ENCODE data around the gene ADAMTS14.

ADAMTS14 gene

DNA sequence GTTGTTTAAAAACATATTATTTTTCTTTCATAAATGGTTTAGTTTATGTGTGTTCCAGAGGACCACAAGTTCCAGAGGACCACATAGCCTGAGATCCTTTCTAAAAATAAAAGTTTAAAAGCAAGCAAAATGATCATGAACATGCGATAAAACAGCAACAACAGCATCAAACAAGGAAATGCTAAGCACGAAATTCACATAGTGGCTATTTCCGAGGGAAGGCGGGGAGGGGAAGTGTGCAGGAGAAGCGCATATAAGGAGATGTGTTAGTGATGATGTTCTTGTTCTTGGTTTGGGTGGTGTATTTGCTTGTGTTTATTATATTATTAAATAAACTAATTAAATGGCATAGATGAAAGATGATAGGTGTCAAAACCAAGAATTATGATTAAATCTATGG lies 111.7 kb downstream of the ADAMTS14 start:
- no peak for DNase-seq (ENCODE audit: low read depth)

DNA sequence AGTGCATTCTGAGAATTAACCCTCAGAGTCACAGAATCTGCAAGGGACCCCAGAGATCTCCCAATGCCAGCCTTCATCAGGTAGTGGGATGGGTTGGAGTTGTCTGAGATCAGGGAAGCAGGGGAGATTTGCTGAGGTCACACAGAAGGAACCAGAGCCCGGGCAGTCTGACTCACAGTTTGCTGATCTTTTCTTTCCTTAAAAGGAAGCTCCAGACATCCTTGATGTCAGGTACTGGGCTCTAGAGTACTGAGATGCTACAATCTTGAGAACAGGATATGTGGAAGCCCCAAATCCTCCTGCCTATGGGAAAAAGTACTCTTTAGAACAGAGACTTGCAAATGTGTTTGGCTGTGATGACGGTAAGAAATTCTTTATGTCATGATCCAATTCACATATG lies 112.2 kb downstream of the ADAMTS14 start:
- DNase-seq (ENCODE audit: low read depth) = no peak

DNA sequence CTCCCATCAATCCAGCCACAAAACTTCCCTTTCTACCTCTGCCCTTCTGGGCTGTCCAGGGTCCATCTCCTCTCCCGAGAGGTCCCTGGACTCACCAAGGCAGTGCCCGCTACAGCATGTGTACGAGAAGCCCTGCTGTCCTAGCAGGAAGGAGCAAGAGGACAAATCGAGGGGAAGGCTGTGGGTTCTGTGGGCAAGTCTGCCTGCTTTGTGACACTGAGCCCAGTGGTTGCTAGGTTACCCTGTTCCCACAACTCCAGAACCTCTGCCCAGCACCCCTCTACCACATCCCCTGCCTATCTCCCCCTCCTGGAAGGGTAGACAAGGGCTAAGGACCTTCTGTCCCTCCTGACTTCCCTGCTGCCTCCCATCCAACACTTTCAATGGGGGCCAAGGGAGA lies 112.9 kb downstream of the ADAMTS14 start, which contains the start of gene TBATA:
TSS of gene TBATA (minus strand) at position 188 of the 400 bp plus-strand sequence. CDS start 1,998 bp downstream, outside the sequence.
- no peak for DNase-seq (ENCODE audit: low read depth)

DNA sequence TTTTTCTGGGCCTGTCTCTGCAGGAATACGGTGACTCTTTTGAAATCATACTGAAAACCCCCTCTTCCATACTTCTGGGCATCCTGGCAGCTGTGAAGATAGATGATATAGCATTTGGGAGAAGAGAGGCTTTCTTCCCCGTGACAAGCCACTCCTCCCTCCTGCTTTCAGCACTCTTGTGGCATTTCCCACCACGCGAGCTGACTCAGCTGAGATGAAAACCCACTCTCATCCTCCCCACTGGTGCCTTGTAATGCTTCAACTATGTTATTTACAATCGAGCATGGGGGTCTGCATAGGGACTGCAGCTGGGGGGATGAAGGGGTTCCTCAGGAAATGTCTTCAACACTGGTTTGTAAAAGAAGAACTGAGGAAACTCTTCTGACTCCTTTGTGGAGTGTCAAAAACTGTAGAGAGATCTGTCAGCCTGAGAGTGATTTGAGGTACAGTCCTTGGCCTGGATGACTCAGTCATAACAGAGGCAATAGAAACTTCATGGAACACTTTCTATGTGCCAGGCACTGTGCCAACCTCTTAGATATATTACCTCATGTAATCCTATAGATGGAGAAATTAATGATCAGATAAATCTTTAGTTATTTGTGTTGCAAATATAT lies 114.6 kb downstream of the ADAMTS14 start:
- no peak for DNase-seq (ENCODE audit: low read depth)

DNA sequence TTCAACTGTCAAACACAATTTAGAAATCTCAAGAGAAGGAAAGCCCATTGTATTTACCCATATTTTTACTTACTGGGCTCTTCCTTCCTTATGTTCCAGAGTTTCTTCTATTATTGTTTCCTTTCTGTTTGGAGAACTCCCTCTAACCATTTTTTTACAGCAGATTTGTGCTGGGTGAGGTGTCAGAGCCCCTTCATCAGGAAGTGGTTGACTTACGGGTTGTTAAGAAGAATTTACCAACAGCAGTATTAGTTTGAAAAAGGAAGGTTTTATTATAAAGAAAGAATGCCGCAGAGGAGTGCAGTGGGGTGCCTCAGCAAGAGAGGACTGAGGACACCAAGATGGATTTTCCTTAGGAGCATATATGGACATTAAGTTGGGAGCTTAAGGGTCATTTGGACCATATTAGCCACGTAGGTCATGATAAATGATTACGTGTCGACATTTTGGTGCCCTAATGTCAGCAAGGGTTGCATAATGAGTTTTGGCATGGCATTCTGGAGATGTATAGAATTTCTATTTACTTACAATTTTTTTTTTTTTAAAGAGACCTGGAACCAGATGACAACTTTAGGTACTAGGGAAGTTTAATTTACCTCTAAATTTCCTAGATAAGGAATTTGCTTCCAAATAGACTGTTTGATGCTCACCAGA lies 119.2 kb downstream of the ADAMTS14 start:
- DNase-seq (ENCODE audit: low read depth) = no peak

DNA sequence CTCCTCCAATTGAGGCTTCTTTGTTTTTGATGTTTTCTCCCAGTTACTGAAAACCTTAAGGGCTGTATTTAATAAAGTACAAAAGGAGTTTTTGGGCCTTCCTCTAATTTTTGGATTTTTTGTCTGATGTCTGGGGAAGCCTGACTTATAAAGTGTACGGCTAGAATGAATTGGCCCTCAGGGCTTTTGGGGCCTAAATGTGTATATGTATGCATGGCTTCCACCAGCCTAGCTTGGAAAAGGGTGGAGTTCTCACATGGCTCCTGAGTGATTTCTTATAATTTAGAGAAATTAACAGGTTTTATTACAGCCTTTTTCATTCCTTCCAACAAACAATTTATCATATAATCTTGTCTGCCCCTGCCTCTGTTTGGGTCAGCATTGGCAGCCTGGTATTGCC lies 123.3 kb downstream of the ADAMTS14 start:
- DNase-seq (ENCODE audit: low read depth) = no peak

DNA sequence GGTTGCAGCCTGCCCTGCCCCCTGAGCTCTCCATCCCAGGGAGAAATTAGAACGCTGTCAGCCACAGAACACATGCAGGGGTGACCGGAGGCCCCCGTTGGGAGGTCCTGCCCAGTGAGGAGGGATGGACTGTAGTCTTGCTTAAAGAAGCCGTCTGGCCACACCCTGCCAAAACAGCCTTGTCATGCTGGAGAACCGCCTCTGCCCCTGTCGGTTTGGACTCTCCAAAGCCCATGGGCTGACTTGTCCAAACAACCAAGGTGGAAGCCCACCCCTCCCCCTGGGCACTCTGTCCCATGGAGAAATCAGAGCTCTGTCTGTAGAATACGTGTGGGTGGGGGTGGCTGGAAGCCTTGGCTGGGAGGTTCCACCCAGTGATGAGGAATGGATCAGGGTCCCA lies 125.5 kb downstream of the ADAMTS14 start:
- no peak for DNase-seq (ENCODE audit: low read depth)

DNA sequence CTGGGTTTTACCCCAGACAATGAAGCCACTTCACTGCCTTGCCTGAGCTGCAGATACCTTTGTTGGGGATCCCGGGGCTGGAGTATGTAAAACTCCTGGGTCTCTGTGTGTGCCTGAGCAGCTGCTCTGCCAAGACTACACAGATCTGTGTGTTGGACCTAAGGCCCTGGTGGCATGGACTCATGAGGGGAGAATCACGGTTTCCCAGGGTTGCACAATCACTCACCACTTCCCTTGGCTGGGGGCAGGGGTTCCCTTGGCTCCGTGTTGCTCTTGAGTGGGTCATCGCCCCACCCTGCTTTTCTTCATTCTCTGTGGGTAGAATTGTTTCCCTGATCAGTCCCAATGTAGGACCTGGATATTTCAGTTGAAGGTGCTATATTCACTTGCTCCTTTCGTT lies 126.8 kb downstream of the ADAMTS14 start:
- no peak for DNase-seq (ENCODE audit: low read depth)

DNA sequence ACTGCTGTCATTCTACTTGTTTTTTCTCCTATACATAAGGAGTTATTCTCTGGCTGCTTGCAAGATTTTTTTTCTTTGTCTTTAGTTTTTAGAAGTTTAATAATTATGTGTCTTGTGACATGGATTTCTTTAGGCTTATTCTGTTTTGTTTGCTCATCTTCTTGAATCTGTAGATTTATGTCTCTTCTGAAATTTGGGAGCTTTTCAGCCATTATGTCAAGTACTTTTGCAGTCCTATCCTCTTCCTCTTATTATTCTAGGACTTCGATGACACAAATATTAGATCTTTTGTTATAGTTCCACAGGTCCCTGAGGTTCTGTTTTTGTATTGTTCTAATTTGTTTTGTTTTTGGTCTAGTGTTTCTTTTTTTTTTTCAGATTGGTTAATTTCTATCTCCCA lies 129.5 kb downstream of the ADAMTS14 start:
- no peak for DNase-seq (ENCODE audit: low read depth)

DNA sequence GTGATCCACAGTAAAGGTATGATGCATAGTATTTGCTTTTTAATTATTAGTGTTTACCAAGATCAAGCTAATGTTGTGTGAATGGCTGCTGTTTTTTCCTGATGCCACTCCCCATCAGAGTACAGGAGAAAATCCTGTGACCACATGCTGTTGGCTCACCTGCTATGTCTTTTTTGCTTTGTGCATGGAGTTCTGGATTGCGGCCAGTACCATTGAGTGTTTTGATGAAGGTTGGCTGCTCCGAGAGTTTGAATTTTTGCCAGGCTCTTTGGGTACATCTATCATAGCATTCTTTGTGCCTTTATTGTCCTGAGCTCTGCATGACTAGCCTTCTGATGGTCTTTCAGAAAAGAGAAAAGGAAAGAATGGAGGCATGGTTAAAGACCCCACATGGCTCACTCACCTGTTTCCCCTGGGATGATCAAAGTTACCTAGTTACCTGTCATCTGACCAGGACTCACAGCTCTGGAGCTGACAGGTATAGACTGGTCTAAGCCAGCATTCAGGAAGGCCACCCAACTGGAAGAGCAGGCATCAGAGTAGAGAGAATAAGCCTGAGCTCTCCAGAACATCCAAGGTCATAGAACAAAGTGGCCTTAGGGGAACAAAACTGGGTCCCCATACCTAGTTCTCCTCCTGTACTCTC lies 131.6 kb downstream of the ADAMTS14 start:
- no peak for DNase-seq (ENCODE audit: low read depth)

DNA sequence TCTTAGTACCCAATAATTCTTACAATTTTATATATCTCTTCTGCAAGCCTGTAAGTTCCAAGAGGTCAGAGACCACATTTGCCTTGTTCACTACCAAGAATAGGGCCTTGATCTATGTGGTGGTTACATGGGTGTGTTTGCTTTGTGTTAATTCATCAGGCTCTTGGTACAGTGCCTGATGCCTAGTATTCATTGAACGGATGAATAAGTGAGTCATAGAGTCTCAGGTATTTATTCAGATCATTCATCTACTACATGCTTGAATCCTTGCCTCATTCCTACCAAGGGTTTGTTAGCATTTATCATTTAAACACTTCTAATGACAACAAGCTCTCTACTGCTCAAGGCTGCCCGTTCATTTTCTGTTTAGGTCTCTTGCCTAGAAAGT lies 132.1 kb downstream of the ADAMTS14 start:
- DNase-seq (ENCODE audit: low read depth) = no peak

DNA sequence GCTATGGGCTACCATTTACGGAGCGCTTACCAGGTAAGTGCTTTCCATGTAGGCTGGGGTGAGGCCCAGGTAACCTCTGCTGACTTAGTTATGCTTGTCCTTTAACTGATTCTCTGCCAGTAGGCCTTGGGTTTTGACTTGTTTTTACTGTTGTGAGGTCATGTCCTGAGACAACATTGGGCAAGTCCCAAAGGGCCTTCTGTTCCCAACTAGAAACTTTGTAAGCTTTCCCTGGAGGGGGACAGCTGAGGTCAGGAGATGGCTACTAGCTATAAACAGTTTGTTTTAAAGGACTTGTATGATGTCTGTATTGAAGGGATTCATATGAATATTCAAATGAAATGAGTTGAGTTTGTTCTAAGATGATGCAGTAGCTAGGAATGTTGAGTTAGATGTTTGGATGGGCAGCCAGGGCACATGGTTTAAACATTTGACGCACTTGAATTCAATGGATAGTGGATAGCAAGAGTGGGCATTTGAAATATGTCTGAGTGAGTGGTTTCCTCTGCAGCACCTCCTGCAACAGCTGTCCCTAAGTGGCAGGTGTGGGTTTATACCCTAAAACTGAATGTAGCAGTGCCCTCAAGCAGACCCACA lies 133.4 kb downstream of the ADAMTS14 start:
- DNase-seq (ENCODE audit: low read depth) = no peak

DNA sequence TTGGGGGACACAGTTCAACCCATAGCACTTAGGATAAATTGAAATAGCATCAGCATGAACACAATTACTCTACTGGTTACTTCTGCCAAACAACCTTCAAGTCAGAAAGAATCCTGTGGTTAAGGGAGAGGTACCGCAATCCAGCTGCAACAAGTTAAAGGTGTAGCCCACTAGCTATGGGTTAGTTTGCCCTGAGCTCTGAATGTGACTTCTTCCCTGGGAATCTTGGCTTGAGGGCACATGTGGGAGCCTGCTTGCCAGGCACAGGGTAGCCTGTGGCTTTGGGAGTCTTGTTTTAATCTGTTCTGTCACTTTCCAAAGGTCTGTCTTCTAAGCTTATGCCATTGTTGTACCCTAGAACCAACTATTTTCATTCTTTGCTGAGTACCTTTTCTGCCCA lies 134.5 kb downstream of the ADAMTS14 start:
- no peak for DNase-seq (ENCODE audit: low read depth)

DNA sequence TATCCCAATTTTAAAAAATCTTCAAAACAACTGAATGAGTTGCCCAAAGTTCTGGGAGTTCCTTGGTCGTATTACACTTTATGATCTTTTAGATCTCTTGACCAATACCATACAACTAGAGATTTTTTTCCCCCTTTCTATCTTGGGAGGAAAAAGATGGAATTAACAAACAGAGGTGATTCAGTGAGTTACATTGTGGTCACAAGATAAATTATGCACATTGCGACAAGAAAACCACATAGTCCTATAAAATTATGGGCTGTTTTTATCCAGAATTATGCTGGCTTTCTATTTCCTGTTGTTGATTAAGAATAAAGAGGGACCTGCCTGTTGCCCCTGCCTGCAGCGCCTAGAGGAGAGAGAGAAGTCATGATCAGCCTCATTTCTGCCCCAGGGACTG lies 135.2 kb downstream of the ADAMTS14 start:
- DNase-seq (ENCODE audit: low read depth) = no peak

DNA sequence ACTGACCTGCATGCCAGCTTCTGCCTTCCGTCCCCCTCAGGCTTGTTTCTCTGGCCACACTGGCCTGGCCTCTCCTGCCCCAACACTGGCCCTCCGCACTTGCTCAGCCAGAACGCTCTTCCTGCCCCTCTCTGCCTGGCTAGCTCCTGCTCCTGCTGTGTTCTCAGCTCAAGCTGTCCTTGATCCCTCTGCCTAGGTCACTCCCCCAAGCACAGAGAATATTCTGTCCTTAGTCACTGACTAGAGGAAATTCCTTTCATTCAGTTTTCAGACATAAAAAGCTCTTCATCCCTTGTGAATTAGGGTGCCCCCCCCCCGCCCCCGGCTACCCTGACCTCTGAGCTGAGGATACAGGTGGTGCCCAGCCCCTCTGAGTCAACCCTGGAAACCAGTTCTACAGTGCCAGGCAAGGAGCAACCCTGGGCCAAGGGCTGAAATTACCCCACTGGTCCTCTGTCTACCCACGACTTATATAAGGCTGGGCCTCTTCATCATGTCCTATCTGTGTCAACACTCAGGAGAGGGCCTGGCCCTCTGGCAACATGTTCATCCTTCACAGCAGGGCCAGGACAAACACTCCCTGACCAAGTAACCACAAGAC lies 136.8 kb downstream of the ADAMTS14 start:
- no peak for DNase-seq (ENCODE audit: low read depth)

DNA sequence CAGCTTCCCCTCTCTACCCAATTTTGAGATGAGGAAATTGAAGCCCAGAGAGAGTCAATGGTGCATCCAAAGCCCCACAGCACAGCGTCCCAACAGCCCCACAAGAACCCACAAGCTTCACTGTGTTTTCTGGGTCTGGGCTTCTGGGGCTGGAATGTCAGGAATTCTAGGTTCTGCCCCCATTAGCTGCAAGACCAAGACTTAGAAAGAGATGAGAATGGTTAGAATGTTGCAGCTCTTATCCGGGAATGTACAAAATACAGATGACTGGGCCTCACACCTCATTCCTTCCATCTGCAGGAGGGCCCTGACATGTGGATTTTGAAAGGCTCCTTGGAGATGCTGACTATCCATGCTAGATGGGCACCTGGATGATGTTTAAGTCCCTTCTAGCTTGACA lies 137.4 kb downstream of the ADAMTS14 start:
- no peak for DNase-seq (ENCODE audit: low read depth)

DNA sequence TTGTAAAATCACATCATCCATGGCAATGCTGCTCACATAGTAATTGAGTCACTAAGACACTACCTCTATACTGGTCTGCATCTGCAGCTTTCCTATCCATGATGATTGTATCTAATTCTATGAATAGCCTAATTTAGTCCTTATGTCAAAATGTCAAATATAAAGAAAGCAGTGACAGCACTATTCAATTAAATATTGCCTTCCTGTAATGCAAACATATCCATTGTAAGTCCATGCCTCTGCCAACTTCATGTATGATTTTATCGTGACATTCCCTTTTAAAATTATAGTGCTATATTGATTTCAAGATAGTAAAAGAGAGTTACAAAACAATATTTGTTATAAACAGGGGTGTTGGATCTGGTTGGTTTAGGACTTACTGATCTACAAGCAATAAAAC lies 138.7 kb downstream of the ADAMTS14 start:
- DNase-seq (ENCODE audit: low read depth) = no peak

DNA sequence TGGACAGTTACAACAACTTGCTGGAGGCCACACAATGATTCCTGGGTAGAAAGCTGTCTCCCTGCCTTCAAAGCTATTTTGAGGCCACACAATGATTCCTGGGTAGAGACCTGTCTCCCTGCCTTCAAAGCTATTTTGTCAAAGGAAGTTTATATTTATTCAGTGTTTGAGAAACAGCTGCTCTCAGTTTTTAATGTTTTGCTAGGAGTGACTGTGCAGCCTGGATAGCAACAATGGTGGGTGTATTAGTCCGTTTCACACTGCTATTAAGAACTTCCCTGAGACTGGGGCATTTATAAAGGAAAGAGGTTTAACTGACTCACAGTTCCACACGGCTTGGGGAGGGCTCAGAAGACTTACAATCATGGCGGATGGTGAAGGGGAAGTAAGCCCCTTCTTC lies 139.6 kb downstream of the ADAMTS14 start:
- no peak for DNase-seq (ENCODE audit: low read depth)
